Mesendoderm (in vitro differentiated cells): ENCODE data around the gene GEMIN4.

Experiments
- DNase-seq: peaks from one replicate; pipeline ENCODE4 v3.0.0; 2013
- H2AK5ac ChIP-seq: 2 replicates; pipeline ENCODE4 v1.6.1; 2013; ENCODE audit warnings: low read length, inconsistent platforms
- H2BK120ac ChIP-seq: 2 replicates; pipeline ENCODE4 v1.6.1; 2013; ENCODE audit warnings: low read depth, mild to moderate bottlenecking, low read length, moderate library complexity, mixed read lengths
- H2BK15ac ChIP-seq: replicated peaks from 2 replicates; pipeline ENCODE4 v1.6.1; 2013; ENCODE audit warnings: low read depth, mild to moderate bottlenecking, moderate library complexity
- H2BK5ac ChIP-seq: 2 replicates; pipeline ENCODE4 v1.6.1; 2013; ENCODE audit warnings: low read length, inconsistent platforms
- H3K18ac ChIP-seq: 2 replicates; pipeline ENCODE4 v1.6.1; 2013; ENCODE audit warnings: mild to moderate bottlenecking, low read length, mixed read lengths
- H3K23ac ChIP-seq: one replicate; pipeline ENCODE4 v1.6.1; 2013; ENCODE audit warnings: low read length
- H3K27ac ChIP-seq: 2 replicates; pipeline ENCODE4 v1.5.1; 2013; ENCODE audit warnings: low read depth, mild to moderate bottlenecking, inconsistent platforms, low read length, moderate library complexity
- H3K27me3 ChIP-seq: 2 replicates; pipeline ENCODE4 v1.6.1; 2013; ENCODE audit warnings: low read length, control low read depth, mild to moderate bottlenecking, inconsistent platforms; ENCODE audit not compliant: insufficient read depth, poor library complexity
- H3K36me3 ChIP-seq: 2 replicates; pipeline ENCODE4 v1.6.1; 2013; ENCODE audit warnings: low read length, inconsistent platforms; ENCODE audit not compliant: control insufficient read depth, insufficient read depth
- H3K4ac ChIP-seq: one replicate; pipeline ENCODE4 v1.6.1; 2013; ENCODE audit warnings: low read depth, mild to moderate bottlenecking, low read length, moderate library complexity
- H3K4me1 ChIP-seq: 2 replicates; pipeline ENCODE4 v1.6.1; 2013; ENCODE audit warnings: low read depth, low read length, inconsistent platforms; ENCODE audit not compliant: control insufficient read depth
- H3K4me2 ChIP-seq: 2 replicates; pipeline ENCODE4 v1.6.1; 2013; ENCODE audit warnings: low read length
- H3K4me3 ChIP-seq: 2 replicates; pipeline ENCODE4 v1.5.1; 2013; ENCODE audit warnings: mild to moderate bottlenecking, low read length
- H3K56ac ChIP-seq: one replicate; pipeline ENCODE4 v1.6.1; 2013; ENCODE audit warnings: low read length
- H3K79me1 ChIP-seq: 2 replicates; pipeline ENCODE4 v1.6.1; 2013; ENCODE audit warnings: low read length, inconsistent platforms
- H3K79me2 ChIP-seq: 2 replicates; pipeline ENCODE4 v1.6.1; 2013; ENCODE audit warnings: mild to moderate bottlenecking, low read length; ENCODE audit not compliant: control insufficient read depth, insufficient read depth
- H3K9ac ChIP-seq: 2 replicates; pipeline ENCODE4 v1.6.1; 2013; ENCODE audit warnings: low read length, inconsistent platforms
- H4K5ac ChIP-seq: one replicate; pipeline ENCODE4 v1.6.1; 2013; ENCODE audit warnings: low read length
- H4K8ac ChIP-seq: one replicate; pipeline ENCODE4 v1.6.1; 2013; ENCODE audit warnings: low read depth, mild to moderate bottlenecking, control low read depth, low read length, moderate library complexity
- WGBS: extraction: QIAGEN DNeasy Blood & Tissue Kit; methylation state at CpG from one replicate; pipeline ENCODE4 v1.1.7; 2013; ENCODE audit warnings: low lambda C conversion rate, missing lambda C conversion rate; ENCODE audit not compliant: insufficient coverage; ENCODE audit errors: extremely low coverage; 5-methylcytosine and 5-hydroxymethylcytosine counted together

GEMIN4 gene

DNA sequence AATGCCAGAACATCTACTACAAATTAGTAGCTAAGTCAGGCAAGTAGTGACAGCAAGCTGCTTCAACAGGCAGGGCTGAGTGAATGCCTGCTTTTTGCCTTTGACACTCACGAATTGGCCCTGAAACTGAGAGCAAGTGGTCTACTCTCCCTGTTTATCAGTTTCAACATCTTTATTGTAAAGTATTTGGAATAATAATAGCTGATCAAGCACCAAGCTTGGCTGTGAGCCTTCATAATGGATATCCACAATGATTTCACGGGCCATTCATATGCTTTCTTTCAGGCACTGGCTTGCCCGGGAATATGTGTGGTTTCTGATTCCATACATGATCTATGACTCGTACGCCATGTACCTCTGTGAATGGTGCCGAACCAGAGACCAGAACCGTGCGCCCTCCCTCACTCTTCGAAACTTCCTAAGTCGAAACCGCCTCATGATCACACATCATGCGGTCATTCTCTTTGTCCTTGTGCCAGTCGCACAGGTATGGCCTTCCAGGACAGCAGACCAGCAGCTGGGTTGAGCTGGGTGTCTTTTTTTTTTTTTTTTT, 14.4 kb downstream of the GEMIN4 start:
- Histone ChIP-seq H3K79me1 (peaks cover 7% of the 10 kb centered on the region), H3K4me3 (no peak overlapping the region), H3K56ac (no peak overlapping the region), H3K27me3 (no peaks in the 10 kb centered on the region), H3K79me2 (peaks cover 3% of the 10 kb centered on the region), H3K18ac (no peak overlapping the region), H2AK5ac (no peak overlapping the region), H2BK120ac (no peak overlapping the region), H3K27ac (no peak overlapping the region), H3K9ac (no peak overlapping the region), H4K5ac (no peak overlapping the region), H3K23ac (no peak overlapping the region), H3K4ac (no peak overlapping the region), H4K8ac (no peak overlapping the region), H3K36me3 (peaks cover 9% of the 10 kb centered on the region), H2BK5ac (no peak overlapping the region), H3K4me2 (no peak overlapping the region), H2BK15ac (no peak overlapping the region), H3K4me1 (peaks cover 4% of the 10 kb centered on the region)
- no peak for DNase-seq
- WGBS, result no CpG with 5 or more reads among the region's 13 CpGs

GRCh38 chr17:733743-734142, 18.3 kb downstream of the GEMIN4 start:
- Histone ChIP-seq H2BK15ac (no peak overlapping the region), H4K8ac (no peak overlapping the region), H3K36me3 (peaks cover 1% of the 10 kb centered on the region), H3K56ac (peak overlapping the region; percentile 39), H3K18ac (no peak overlapping the region), H3K4ac (no peak overlapping the region), H2BK5ac (no peak overlapping the region), H3K79me2 (peaks cover 3% of the 10 kb centered on the region), H3K79me1 (peaks cover 4% of the 10 kb centered on the region), H2BK120ac (no peak overlapping the region), H3K4me3 (no peak overlapping the region), H3K4me2 (peak overlapping the region; percentile 10), H2AK5ac (no peak overlapping the region), H3K27ac (no peak overlapping the region), H3K27me3 (no peaks in the 10 kb centered on the region), H4K5ac (no peak overlapping the region), H3K9ac (peak overlapping the region; percentile 25), H3K23ac (peak overlapping the region; percentile 85), H3K4me1 (peaks cover 4% of the 10 kb centered on the region)
- DNase-seq, result no peak
- WGBS, result no CpG with 5 or more reads among the region's 10 CpGs

GRCh38 chr17:732902-733720, 19.0 kb downstream of the GEMIN4 start:
- peak; percentile 54 for DNase-seq
- peak overlapping the region; percentile 82 for H3K56ac ChIP-seq
- H3K79me1 ChIP-seq, result peaks cover 4% of the 10 kb centered on the region
- H2BK120ac ChIP-seq, result peak overlapping the region; percentile 94
- peak overlapping the region; percentile 93 for H3K4ac ChIP-seq
- no peak overlapping the region for H4K5ac ChIP-seq
- H3K9ac ChIP-seq, result peak overlapping the region; percentile 65
- peaks cover 4% of the 10 kb centered on the region for H3K4me1 ChIP-seq
- H3K27ac ChIP-seq, result peak overlapping the region; percentile 61
- peak overlapping the region; percentile 57 for H4K8ac ChIP-seq
- H3K18ac ChIP-seq, result peak overlapping the region; percentile 91
- no peak overlapping the region for H2AK5ac ChIP-seq
- no CpG with 5 or more reads among the region's 57 CpGs for WGBS
- H3K4me3 ChIP-seq, result peak overlapping the region; percentile 50
- H3K36me3 ChIP-seq, result peaks cover 1% of the 10 kb centered on the region
- no peak overlapping the region for H2BK15ac ChIP-seq
- peaks cover 3% of the 10 kb centered on the region for H3K79me2 ChIP-seq
- no peaks in the 10 kb centered on the region for H3K27me3 ChIP-seq
- H2BK5ac ChIP-seq, result no peak overlapping the region
- H3K4me2 ChIP-seq, result peak overlapping the region; percentile 67
- H3K23ac ChIP-seq, result no peak overlapping the region

GRCh38 chr17:732067-732901, 19.8 kb downstream of the GEMIN4 start, which contains the start of gene TLCD3A:
TLCD3A (plus strand) TSS chr17:732596; CDS start chr17:732648, 52 bp downstream.
- Histone ChIP-seq H3K79me2 (peaks cover 3% of the 10 kb centered on the region), H3K4me1 (peaks cover 4% of the 10 kb centered on the region), H3K27me3 (no peaks in the 10 kb centered on the region), H2BK5ac (no peak within 1 kb of the TSS), H3K9ac (peak within 1 kb of the TSS; percentile 65), H4K8ac (peak within 1 kb of the TSS; percentile 57), H3K27ac (peak within 1 kb of the TSS; percentile 61), H2BK15ac (no peak within 1 kb of the TSS), H3K4me2 (peak within 1 kb of the TSS; percentile 67), H2BK120ac (peak within 1 kb of the TSS; percentile 94), H3K4me3 (peak within 1 kb of the TSS; percentile 50), H3K56ac (peak within 1 kb of the TSS; percentile 82), H3K36me3 (no peaks in the 10 kb centered on the region), H3K18ac (peak within 1 kb of the TSS; percentile 91), H3K23ac (no peak within 1 kb of the TSS), H4K5ac (no peak within 1 kb of the TSS), H3K4ac (peak within 1 kb of the TSS; percentile 93), H2AK5ac (no peak within 1 kb of the TSS), H3K79me1 (peaks cover 4% of the 10 kb centered on the region)
- no CpG with 5 or more reads among the region's 126 CpGs for WGBS
- DNase-seq, result peak; percentile 54

GRCh38 chr17:731644-732066, 20.4 kb downstream of the GEMIN4 start:
- peak overlapping the region; percentile 36 for H3K9ac ChIP-seq
- H3K27ac ChIP-seq, result peak overlapping the region; percentile 44
- H4K8ac ChIP-seq, result no peak overlapping the region
- H3K4me2 ChIP-seq, result peak overlapping the region; percentile 6
- no peaks in the 10 kb centered on the region for H3K27me3 ChIP-seq
- H4K5ac ChIP-seq, result no peak overlapping the region
- H3K23ac ChIP-seq, result no peak overlapping the region
- H3K4me3 ChIP-seq, result peak overlapping the region; percentile 16
- peaks cover 4% of the 10 kb centered on the region for H3K79me1 ChIP-seq
- H3K36me3 ChIP-seq, result no peaks in the 10 kb centered on the region
- H3K18ac ChIP-seq, result peak overlapping the region; percentile 91
- H2BK5ac ChIP-seq, result no peak overlapping the region
- peak; percentile 58 for DNase-seq
- no peak overlapping the region for H2BK120ac ChIP-seq
- H3K4me1 ChIP-seq, result peaks cover 4% of the 10 kb centered on the region
- peak overlapping the region; percentile 93 for H3K4ac ChIP-seq
- no peak overlapping the region for H2BK15ac ChIP-seq
- no peak overlapping the region for H2AK5ac ChIP-seq
- peaks cover 3% of the 10 kb centered on the region for H3K79me2 ChIP-seq
- no CpG with 5 or more reads among the region's 26 CpGs for WGBS
- H3K56ac ChIP-seq, result peak overlapping the region; percentile 59
